NOMO-1 treated with dmso at 0.1 percent for 144 hours (cell line): ENCODE results near the gene VSIG4.
"Not testable (repeated sequence)": the region's sequence is repeated elsewhere in the genome, so short reads cannot be mapped to it uniquely, and the experiment has no call there.

Experiments used
- DNase-seq: peaks from one replicate; lab custom pipeline; 2025; ENCODE audit not compliant: unreplicated experiment; lab: John Stamatoyannopoulos, UW

Gene VSIG4

DNA sequence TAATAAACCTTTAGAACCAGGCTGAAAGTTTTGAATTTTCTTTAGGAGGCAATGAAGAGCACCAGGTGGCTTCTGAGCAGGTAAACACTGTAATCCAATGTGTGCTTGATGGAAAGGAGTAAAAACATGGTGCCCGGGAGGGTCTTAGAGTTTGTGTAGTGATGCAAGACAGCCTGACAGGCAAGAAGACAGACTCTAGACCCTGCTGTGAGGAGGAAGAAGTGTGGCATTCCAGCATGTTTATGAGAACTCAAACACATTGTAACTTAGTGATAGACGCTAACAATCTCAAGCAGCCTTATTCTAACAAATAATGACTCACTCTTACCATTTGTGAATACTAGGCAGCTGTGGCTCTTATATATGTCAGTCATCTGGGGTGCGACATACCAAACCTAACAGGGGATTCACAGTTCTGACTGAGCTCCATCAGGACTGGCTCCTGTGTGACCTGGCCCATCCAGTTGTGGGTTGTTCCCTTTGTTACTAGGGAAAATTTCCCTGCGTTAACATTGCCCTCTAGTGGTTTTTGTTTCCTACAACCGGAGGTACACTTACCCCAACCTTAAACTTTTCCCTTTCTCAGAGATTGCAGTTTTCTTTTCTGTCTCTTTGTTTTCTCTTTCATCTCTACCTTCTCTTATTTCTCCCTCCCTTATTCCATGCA, 53.8 kb downstream of the VSIG4 start:
- DNase-seq, result peak; percentile 72

DNA sequence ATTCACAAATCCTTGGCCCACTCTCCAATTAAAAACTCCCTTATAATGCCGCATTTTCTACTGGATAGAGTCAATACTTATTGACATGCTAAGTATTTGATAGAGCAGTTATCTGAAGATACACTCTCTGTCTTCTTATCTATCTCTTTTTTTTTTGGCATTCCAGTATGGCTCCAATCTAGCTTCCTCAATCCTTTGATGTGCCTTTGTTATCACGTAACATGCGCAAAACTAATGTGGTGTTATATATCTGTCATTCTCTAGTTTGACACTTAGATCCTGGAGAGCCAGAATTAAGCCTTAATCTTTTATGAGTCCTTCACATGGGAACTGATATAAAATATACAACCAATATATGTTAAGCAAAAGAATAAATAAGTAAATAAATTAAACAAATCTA, 54.7 kb downstream of the VSIG4 start:
- DNase-seq, result no peak

GRCh38 chrX:65977161-65977560, 62.7 kb downstream of the VSIG4 start:
- not testable (repeated sequence) for DNase-seq

GRCh38 chrX:65976161-65976560, 63.7 kb downstream of the VSIG4 start:
- DNase-seq, result no peak

DNA sequence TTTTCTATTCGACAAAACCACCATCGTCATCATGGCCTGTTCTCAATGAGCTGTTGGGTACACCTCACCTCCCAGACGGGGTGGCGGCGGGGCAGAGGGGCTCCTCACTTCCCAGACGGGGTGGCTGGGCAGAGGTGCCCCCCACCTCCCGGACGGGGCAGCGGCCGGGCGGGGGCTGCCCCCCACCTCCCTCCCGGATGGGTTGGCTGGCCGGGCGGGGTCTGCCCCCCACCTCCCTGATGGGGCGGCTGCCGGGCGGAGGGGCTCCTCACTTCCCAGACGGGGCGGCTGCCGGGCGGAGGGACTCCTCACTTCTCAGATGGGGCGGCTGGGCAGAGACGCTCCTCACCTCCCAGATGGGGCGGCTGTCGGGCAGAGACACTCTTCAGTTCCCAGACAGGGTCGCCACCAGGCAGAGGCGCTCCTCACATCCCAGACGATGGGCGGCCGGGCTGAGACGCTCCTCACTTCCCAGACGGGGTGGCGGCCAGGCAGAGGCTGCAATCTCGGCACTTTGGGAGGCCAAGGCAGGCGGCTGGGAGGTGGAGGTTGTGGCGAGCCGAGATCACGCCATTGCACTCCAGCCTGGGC, 64.6 kb downstream of the VSIG4 start:
- not testable (repeated sequence) for DNase-seq
